HPDE6-E6E7 (cell line): Measurements from ENCODE around the gene HNRNPH1.
"Not testable (repeated sequence)": the region's sequence is repeated elsewhere in the genome, so short reads cannot be mapped to it uniquely, and the experiment has no call there.

Experiments
- DNase-seq: peaks from one replicate; pipeline ENCODE4 v3.0.0; 2011; ENCODE audit warnings: missing footprints; ENCODE audit errors: extremely low spot score

Gene HNRNPH1, protein sequence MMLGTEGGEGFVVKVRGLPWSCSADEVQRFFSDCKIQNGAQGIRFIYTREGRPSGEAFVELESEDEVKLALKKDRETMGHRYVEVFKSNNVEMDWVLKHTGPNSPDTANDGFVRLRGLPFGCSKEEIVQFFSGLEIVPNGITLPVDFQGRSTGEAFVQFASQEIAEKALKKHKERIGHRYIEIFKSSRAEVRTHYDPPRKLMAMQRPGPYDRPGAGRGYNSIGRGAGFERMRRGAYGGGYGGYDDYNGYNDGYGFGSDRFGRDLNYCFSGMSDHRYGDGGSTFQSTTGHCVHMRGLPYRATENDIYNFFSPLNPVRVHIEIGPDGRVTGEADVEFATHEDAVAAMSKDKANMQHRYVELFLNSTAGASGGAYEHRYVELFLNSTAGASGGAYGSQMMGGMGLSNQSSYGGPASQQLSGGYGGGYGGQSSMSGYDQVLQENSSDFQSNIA

GRCh38 chr5:179623003-179623905 is at the start of gene HNRNPH1:
HNRNPH1 (minus strand) TSS chr5:179623671; CDS start chr5:179623133, 538 bp downstream.
- peak; percentile 98 for DNase-seq

- DNase-seq: no peak
These were observed 44.9 kb upstream of the HNRNPH1 start for GRCh38 chr5:179668391-179668790.

GRCh38 chr5:179661647-179662046 is 38.2 kb upstream of the HNRNPH1 start:
- DNase-seq: not testable (repeated sequence)

DNA sequence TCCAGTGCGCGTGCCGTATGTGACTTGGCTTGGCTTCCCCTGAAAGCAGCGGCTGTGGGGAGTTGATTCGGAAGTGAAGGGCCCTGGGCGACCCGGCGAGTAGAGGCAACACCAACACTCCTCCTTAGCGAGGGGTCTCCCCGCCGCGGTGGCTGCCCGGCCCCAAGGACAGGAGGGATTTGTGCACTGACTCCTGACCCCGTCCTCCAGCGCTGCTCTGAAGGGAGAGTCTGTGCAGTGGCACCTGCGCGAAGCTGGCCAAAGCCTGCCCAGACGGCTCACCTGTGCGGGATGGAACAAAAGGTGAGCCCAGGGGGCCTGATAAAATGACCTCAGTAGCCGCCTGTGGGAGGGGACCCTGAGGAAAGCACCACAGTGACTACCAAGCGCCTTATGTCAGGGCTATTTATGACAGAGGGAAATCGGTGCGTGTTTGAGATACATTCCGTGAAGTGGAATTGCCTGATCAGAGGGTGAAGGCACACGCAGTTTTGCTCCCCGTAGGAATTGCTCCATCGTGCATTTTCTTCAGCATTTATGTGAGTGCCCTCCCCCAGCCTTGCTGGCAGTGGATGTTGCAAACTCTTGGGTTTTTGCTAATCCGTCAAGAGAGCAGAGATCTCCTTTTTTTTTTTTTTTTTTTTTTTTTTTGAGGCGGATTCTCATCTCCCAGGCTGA is 34.8 kb upstream of the HNRNPH1 start:
- not testable (repeated sequence) for DNase-seq

- DNase-seq: not testable (repeated sequence)
These were observed 34.1 kb upstream of the HNRNPH1 start for GRCh38 chr5:179657302-179658178.

GRCh38 chr5:179653135-179653534 is 29.7 kb upstream of the HNRNPH1 start:
- DNase-seq: not testable (repeated sequence)

DNA sequence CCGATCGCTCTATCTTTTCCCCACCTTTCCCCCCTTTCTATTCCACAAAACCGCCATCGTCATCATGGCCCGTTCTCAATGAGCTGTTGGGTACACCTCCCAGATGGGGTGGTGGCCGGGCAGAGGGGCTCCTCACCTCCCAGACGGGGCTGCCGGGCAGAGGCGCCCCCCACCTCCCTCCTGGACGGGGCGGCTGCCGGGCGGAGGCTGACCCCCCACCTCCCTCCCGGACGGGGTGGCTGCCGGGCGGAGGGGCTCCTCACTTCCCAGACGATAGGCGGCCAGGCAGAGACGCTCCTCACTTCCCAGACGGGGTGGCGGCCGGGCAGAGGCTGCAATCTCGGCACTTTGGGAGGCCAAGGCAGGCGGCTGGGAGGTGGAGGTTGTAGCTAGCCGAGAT is 26.8 kb upstream of the HNRNPH1 start:
- not testable (repeated sequence) for DNase-seq

GRCh38 chr5:179649166-179649703 is 25.8 kb upstream of the HNRNPH1 start:
- DNase-seq: not testable (repeated sequence)

- no peak for DNase-seq
These were observed 24.9 kb upstream of the HNRNPH1 start for GRCh38 chr5:179648410-179648809.

DNA sequence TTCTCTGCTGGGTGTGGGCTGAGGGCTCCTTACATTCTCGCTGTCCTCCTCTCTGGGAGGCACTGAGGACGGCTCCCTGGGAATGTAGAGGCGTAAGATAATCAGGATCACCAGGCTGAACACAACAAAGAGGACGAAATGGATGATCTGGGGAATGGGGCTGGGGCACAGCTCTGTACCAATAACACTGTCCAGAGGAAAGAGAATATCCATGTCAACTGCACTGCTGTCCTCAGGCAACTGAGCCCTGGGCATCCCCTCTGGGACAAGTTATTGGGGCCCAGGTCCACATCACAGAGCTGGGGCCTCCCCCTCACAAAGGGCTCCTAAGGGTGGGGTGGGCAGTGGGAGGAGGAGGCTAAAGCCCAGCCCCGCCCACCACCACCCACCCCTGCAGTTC is 21.3 kb upstream of the HNRNPH1 start:
- DNase-seq: not testable (repeated sequence)

DNA sequence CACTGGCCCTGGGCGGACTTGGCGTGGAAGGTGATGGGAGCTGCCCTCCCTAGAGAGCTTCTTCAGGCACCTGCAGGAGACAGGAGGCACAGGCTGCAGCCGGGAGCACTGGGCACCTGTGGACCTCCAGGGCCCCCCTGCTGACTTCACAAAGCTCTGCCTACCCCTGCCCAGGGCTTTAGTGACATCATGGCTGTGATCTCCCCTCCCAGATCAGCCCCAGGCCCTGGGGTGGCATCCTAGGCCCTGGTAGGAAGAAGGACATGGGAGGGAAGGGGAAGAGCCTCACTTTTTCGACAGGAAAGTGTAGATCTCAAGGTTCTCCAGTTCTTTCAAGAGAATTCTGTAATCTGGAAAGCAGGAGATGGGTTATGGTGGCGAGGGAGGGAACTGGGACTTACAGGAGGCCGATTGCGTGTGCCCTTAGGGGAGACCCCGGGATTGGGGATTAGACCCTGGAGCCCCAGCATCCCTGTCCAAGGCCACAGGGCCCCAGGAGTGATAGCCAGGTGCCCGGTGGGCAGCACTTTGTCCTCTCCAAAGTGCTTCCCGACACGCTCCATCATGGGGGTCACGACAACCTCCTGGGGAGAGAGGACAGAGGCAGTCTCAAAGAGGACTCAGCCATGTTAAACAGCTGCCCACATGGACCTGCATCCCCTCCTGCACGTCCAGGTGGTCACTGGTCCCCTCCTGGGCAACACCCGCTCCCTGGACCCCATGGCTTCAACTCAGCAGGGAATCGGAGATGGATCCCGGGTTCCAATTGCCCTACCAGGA is 19.9 kb upstream of the HNRNPH1 start:
- not testable (repeated sequence) for DNase-seq

DNA sequence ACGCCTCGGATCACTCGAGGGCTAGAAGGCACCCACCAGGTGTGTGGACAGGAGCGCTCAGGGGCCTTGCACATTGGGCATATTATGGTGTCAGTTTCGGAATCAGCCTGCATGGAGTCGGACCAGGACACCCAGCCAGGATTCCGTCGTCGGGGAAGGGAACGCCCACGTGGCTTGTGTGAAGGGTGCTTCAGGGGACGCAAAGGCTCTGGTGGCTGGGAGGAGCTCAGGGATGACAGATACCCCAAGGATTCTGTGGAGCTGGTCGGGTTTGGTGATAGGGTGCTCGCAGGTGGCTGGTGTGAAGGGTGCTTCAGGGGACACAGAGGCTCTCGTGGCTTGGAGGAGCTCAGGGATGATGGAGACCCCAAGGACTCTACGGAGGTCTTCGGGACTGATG is 19.2 kb upstream of the HNRNPH1 start:
- not testable (repeated sequence) for DNase-seq

DNA sequence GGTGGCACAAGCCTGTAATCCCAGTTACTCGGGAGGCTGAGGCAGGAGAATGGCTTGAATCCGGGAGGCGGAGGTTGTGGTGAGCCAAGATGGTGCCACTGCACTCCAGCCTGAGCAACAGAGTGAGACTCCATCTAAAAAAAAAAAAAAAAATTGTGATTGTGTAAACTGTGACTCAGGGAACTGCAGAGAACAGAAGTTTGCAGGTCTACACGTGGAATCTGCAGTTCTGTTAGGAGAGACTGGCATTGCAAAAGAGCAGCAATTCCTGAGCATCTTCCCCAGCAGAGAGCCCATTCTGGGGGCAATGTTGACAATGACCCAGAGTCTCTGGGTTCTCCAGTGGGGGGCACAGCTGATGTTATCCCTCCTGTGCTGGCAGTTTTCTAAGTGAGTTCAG is 18.3 kb upstream of the HNRNPH1 start:
- DNase-seq: not testable (repeated sequence)

GRCh38 chr5:179639296-179639695 is 15.8 kb upstream of the HNRNPH1 start:
- DNase-seq: not testable (repeated sequence)

- DNase-seq: not testable (repeated sequence)
These were observed 11.1 kb upstream of the HNRNPH1 start for GRCh38 chr5:179634370-179635172.

DNA sequence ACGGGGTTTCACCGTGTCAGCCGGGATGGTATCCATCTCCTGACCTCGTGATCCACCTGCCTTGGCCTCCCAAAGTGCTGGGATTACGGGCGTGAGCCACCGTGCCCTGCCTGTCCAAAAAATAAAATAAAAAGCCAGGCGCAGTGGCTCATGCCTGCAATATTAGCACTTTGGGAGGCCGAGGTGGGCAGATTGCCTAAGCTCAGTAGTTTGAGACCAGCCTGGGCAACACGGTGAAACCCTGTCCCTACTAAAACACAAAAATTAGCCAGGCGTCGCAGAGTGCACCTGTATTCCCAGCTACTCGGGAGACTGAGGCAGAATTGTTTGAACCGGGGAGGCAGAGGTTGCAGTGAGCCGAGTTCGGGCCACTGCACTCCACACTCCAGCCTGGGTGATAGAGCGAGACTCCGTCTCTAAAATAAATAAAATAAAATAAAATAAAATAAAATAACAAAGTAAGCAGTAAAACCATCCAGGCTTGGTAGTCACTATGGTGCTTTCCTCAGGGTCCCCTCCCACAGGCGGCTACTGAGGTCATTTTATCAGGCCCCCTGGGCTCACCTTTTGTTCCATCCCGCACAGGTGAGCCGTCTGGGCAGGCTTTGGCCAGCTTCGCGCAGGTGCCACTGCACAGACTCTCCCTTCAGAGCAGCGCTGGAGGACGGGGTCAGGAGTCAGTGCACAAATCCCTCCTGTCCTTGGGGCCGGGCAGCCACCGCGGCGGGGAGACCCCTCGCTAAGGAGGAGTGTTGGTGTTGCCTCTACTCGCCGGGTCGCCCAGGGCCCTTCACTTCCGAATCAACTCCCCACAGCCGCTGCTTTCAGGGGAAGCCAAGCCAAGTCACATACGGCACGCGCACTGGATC is 10.3 kb upstream of the HNRNPH1 start:
- not testable (repeated sequence) for DNase-seq

- no peak for DNase-seq
These were observed 1.4 kb upstream of the HNRNPH1 start for GRCh38 chr5:179624841-179625271.
